GM19193 (cell line): Measurements from ENCODE around the gene C5orf15.

Experiments
- POLR2A ChIP-seq: IDR thresholded peaks from 4 replicates; pipeline ENCODE4 v1.6.1; 2011; ENCODE audit not compliant: insufficient read depth, insufficient read length; ENCODE audit errors: extremely low read depth

Gene C5orf15

GRCh38 chr5:133907075-133907474 is 61.4 kb downstream of the C5orf15 start:
- TF ChIP-seq POLR2A: no peak

GRCh38 chr5:133906303-133906702 is 62.1 kb downstream of the C5orf15 start:
- TF ChIP-seq POLR2A: no peak
